HepG2 (cell line): ENCODE results near the gene ZNF749. TPM values are rescaled to one million over a fixed set of nuclear protein-coding genes. Genes with fewer than 3 reads are reported as not detected.

Experiments used
- CHD4 ChIP-seq: fragments of 200-600 bp; sonication (generic); IDR thresholded peaks from 2 replicates; pipeline ENCODE4 v1.7.0; 2017; ENCODE audit warnings: mild to moderate bottlenecking, low read length, borderline replicate concordance
- EP300 ChIP-seq, 3 experiments: sonication (generic) in 1 of 3; formaldehyde crosslinking in 1 of 3; IDR thresholded peaks; 2 replicates each; pipeline versions ENCODE4 v1.5.1 to v1.6.1; 2011 to 2020; ENCODE audit warnings: low read depth in 2 of 3, low read length in 2 of 3, borderline replicate concordance in 1 of 3, improper control_type of control experiment in 1 of 3, mild to moderate bottlenecking in 1 of 3, missing genetic modification reagents in 1 of 3, moderate library complexity in 1 of 3
- FOXA1 ChIP-seq, 2 experiments: fragments of 450-650 bp in 1 of 2; sonication (generic) in 1 of 2; formaldehyde crosslinking in 1 of 2; IDR thresholded peaks; 2 replicates each; pipeline versions ENCODE4 v1.4.0 to v1.6.1; 2016 to 2020; ENCODE audit warnings: missing genetic modification reagents in 1 of 2
- GFI1 ChIP-seq: sonication (generic); formaldehyde crosslinking; IDR thresholded peaks from 2 replicates; pipeline ENCODE4 v1.5.0; 2020; ENCODE audit warnings: missing genetic modification reagents, mild to moderate bottlenecking, borderline replicate concordance
- HHEX ChIP-seq: IDR thresholded peaks from 2 replicates; pipeline ENCODE4 v1.6.1; 2016; ENCODE audit warnings: control low read depth
- KAT8 ChIP-seq: IDR thresholded peaks from 2 replicates; pipeline ENCODE4 v1.6.1; 2016; ENCODE audit warnings: missing genetic modification reagents, missing compliant biosample characterization
- KDM4B ChIP-seq: sonication (generic); formaldehyde crosslinking; IDR thresholded peaks from 2 replicates; pipeline ENCODE4 v1.4.0; 2020; ENCODE audit warnings: missing genetic modification reagents
- PAX8 ChIP-seq: sonication (generic); formaldehyde crosslinking; IDR thresholded peaks from 2 replicates; pipeline ENCODE4 v1.8.0; 2022; ENCODE audit warnings: mild to moderate bottlenecking, missing genetic modification reagents, borderline replicate concordance
- SMYD3 ChIP-seq: sonication (generic); formaldehyde crosslinking; IDR thresholded peaks from 2 replicates; pipeline ENCODE4 v1.8.1; 2023; ENCODE audit warnings: mild to moderate bottlenecking, missing genetic modification reagents
- TOPORS ChIP-seq: sonication (generic); formaldehyde crosslinking; IDR thresholded peaks from 2 replicates; pipeline ENCODE4 v1.8.0; 2023; ENCODE audit warnings: mild to moderate bottlenecking, missing genetic modification reagents
- ZFP36 ChIP-seq: fragments of 150-350 bp; IDR thresholded peaks from 2 replicates; pipeline ENCODE4 v1.6.1; 2018; ENCODE audit warnings: borderline replicate concordance, low read length, low read depth; ENCODE audit not compliant: partially characterized antibody
- ZNF280B ChIP-seq: sonication (generic); formaldehyde crosslinking; IDR thresholded peaks from 2 replicates; pipeline ENCODE4 v1.5.0; 2020; ENCODE audit warnings: missing genetic modification reagents, mild to moderate bottlenecking, borderline replicate concordance
- ZNF446 ChIP-seq: sonication (generic); formaldehyde crosslinking; IDR thresholded peaks from 2 replicates; pipeline ENCODE4 v1.5.0; 2020; ENCODE audit warnings: mild to moderate bottlenecking, missing genetic modification reagents
- ZNF556 ChIP-seq: sonication (generic); formaldehyde crosslinking; IDR thresholded peaks from 2 replicates; pipeline ENCODE4 v1.4.0; 2020; ENCODE audit warnings: mild to moderate bottlenecking, missing genetic modification reagents, borderline replicate concordance
- ZNF800 ChIP-seq: sonication (generic); formaldehyde crosslinking; IDR thresholded peaks from 2 replicates; pipeline ENCODE4 v1.4.0; 2020; ENCODE audit warnings: missing genetic modification reagents
- polyA plus RNA-seq, 8 experiments: library from polyadenylated mRNA; depleted of rRNA in 3 of 8; stranded (reverse) in 7 of 8; unstranded in 1 of 8; fragments of >200 nt; fragmentation: Illumina TruSeq in 4 of 8; extraction: Trizol in 4 of 8; gene quantifications; 2 replicates each; pipeline versions ENCODE4 v1.2.1 to v1.2.3, GENCODE V29; 2011 to 2016; ENCODE audit warnings: low read depth in 4 of 8, missing spikeins in 1 of 8, mixed read lengths in 1 of 8; ENCODE audit not compliant: insufficient read depth in 1 of 8
- total RNA-seq, 5 experiments: library from RNA; depleted of rRNA; stranded (reverse); fragments of >200 nt; fragmentation: Illumina TruSeq; extraction: Trizol; gene quantifications; 2 replicates each; pipeline ENCODE4 v1.2.3, GENCODE V29; 2016; ENCODE audit warnings: low read depth in 1 of 5
- TF ChIP-seq, protein P1 (sequence below), 2 experiments: sonication (generic) in 1 of 2; formaldehyde crosslinking in 1 of 2; IDR thresholded peaks; 2 replicates each; pipeline versions ENCODE4 v1.6.1 to v1.9.0; 2014 to 2022; ENCODE audit warnings: antibody characterized with exemption in 1 of 2, borderline replicate concordance in 1 of 2, inconsistent platforms in 1 of 2, low read depth in 1 of 2, missing genetic modification reagents in 1 of 2
- TF ChIP-seq, protein P2 (sequence below): sonication (generic); formaldehyde crosslinking; conservative IDR thresholded peaks from 2 replicates; pipeline ENCODE4 v1.4.0; 2020; ENCODE audit warnings: missing genetic modification reagents

Gene ZNF749
- total and polyA plus RNA-seq, 2 of the 13 experiments (the other 11 are each of a cell fraction or from before 2014, with no cell fraction given) = 18.9 to 21.0 TPM

GRCh38 chr19:57434386-57435061 lies 601 bp upstream of the ZNF749 start (continued):
- no peak for TF ChIP-seq ZNF280B
- TF ChIP-seq, protein P1, sequence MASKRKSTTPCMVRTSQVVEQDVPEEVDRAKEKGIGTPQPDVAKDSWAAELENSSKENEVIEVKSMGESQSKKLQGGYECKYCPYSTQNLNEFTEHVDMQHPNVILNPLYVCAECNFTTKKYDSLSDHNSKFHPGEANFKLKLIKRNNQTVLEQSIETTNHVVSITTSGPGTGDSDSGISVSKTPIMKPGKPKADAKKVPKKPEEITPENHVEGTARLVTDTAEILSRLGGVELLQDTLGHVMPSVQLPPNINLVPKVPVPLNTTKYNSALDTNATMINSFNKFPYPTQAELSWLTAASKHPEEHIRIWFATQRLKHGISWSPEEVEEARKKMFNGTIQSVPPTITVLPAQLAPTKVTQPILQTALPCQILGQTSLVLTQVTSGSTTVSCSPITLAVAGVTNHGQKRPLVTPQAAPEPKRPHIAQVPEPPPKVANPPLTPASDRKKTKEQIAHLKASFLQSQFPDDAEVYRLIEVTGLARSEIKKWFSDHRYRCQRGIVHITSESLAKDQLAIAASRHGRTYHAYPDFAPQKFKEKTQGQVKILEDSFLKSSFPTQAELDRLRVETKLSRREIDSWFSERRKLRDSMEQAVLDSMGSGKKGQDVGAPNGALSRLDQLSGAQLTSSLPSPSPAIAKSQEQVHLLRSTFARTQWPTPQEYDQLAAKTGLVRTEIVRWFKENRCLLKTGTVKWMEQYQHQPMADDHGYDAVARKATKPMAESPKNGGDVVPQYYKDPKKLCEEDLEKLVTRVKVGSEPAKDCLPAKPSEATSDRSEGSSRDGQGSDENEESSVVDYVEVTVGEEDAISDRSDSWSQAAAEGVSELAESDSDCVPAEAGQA (IDR thresholded peaks at IDR 0.05; ENCODE audit: low read depth) = no peak
- TF ChIP-seq, protein P1 (CRISPR knock-in tag; IDR thresholded peaks at IDR 0.05; ENCODE audit: borderline replicate concordance) = no peak
- TF ChIP-seq PAX8 (CRISPR knock-in tag) = no peak
- TF ChIP-seq GFI1 (CRISPR knock-in tag) = no peak
- no peak for TF ChIP-seq EP300 (IDR thresholded peaks at IDR 0.05; ENCODE audit: low read depth in 2 of 2, low read length in 2 of 2)
- TF ChIP-seq EP300 (CRISPR knock-in tag; IDR thresholded peaks at IDR 0.05; ENCODE audit: borderline replicate concordance) = no peak
- no peak for TF ChIP-seq ZNF556 (CRISPR knock-in tag)
- no peak for TF ChIP-seq CHD4
- no peak for TF ChIP-seq KAT8 (CRISPR knock-in tag)
- no peak for TF ChIP-seq FOXA1 (IDR thresholded peaks at IDR 0.05)
- TF ChIP-seq FOXA1 (CRISPR knock-in tag; IDR thresholded peaks at IDR 0.05) = no peak
- 0 out of 2 replicates have a peak, but pooled peaks have one; percentile 46 for TF ChIP-seq ZNF800 (CRISPR knock-in tag)
- 0 out of 2 replicates have a peak, but pooled peaks have one; percentile 3 for TF ChIP-seq TOPORS (CRISPR knock-in tag)
- TF ChIP-seq, protein P2, sequence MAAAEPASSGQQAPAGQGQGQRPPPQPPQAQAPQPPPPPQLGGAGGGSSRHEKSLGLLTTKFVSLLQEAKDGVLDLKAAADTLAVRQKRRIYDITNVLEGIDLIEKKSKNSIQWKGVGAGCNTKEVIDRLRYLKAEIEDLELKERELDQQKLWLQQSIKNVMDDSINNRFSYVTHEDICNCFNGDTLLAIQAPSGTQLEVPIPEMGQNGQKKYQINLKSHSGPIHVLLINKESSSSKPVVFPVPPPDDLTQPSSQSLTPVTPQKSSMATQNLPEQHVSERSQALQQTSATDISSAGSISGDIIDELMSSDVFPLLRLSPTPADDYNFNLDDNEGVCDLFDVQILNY (CRISPR knock-in tag) = no peak
- TF ChIP-seq HHEX (CRISPR knock-in tag) = no peak
- 0 out of 2 replicates have a peak, but pooled peaks have one; percentile 1 for TF ChIP-seq KDM4B
- TF ChIP-seq SMYD3 = no peak
- TF ChIP-seq ZFP36 = no peak
- no peak for TF ChIP-seq ZNF446
